OCI-LY1 (cell line): ENCODE measurements around the gene MICB.

ENCODE experiments used
- EZH2 ChIP-seq: fragments of 200-600 bp; sonication (generic), shearing (Covaris generic); IDR thresholded peaks from 2 replicates; pipeline ENCODE4 v1.8.0; 2017; ENCODE audit warnings: borderline replicate concordance, mixed run types, mild to moderate bottlenecking, antibody characterized with exemption, low read length, moderate library complexity, mixed read lengths
- TF ChIP-seq, protein P1 (sequence below): fragments of 200-600 bp; sonication (generic), shearing (Covaris generic); IDR thresholded peaks from 2 replicates; pipeline ENCODE4 v1.5.1; 2017; ENCODE audit warnings: mild to moderate bottlenecking, antibody characterized with exemption, low read length, moderate library complexity, mixed read lengths

DNA sequence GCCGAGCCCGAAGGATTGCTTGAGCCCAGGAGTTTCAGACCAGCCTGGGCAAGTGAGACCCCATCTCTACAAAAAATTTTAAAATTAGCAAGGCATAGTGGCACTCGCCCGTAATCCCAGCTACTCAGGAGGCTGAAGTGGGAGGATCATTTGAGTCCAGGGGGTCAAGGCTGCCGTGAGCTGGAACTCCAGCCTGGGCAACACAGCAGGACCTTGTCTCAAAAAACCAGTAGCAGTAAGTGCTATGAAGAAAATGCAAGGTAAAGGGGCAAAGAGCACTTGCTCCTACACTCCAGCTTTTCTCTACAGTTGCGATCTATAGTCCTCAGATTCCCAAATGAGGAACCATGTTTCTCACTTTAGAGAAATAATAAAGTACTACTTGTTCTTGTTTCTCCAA, 45.7 kb downstream of the MICB start:
- TF ChIP-seq, protein P1, sequence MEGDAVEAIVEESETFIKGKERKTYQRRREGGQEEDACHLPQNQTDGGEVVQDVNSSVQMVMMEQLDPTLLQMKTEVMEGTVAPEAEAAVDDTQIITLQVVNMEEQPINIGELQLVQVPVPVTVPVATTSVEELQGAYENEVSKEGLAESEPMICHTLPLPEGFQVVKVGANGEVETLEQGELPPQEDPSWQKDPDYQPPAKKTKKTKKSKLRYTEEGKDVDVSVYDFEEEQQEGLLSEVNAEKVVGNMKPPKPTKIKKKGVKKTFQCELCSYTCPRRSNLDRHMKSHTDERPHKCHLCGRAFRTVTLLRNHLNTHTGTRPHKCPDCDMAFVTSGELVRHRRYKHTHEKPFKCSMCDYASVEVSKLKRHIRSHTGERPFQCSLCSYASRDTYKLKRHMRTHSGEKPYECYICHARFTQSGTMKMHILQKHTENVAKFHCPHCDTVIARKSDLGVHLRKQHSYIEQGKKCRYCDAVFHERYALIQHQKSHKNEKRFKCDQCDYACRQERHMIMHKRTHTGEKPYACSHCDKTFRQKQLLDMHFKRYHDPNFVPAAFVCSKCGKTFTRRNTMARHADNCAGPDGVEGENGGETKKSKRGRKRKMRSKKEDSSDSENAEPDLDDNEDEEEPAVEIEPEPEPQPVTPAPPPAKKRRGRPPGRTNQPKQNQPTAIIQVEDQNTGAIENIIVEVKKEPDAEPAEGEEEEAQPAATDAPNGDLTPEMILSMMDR: no peak
- TF ChIP-seq EZH2: no peak
